CD4-positive, alpha-beta T cell treated with Interleukin-21 for 1 hour (primary cell): Measurements from ENCODE around the gene CDH23.
A peak's percentile ranks its signal among the peaks of the same experiment; 100 is the strongest.

Source experiments
- DNase-seq: peaks from one replicate; pipeline ENCODE4 v3.0.0-alpha.2; 2020

The CDH23 gene

GRCh38 chr10:71750124-71750841, 353.6 kb downstream of the CDH23 start:
- DNase-seq = no peak

DNA sequence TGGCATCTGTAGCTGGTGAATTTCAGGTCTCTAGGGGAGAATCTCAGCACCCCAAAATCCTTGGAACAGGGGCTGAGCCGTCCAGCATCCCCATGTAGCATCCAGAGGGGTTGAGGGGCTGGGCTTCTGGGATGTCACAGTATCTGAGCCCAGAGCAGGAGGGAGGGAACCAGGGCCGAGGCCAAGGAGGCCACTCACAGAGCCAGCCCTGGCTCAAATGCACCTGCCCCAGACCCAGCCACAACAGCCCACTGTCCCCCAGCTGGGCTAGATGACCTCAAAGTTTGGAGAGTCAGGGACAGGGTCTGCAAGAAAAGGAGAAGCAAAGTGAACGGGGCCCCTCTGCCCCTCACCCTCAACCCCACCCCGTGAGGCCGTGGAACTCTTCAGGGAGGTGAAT, 354.3 kb downstream of the CDH23 start:
- DNase-seq = no peak

- no peak for DNase-seq
Measured at GRCh38 chr10:71751515-71752224, 354.9 kb downstream of the CDH23 start.

GRCh38 chr10:71752391-71753090, 355.8 kb downstream of the CDH23 start:
- DNase-seq = no peak

DNA sequence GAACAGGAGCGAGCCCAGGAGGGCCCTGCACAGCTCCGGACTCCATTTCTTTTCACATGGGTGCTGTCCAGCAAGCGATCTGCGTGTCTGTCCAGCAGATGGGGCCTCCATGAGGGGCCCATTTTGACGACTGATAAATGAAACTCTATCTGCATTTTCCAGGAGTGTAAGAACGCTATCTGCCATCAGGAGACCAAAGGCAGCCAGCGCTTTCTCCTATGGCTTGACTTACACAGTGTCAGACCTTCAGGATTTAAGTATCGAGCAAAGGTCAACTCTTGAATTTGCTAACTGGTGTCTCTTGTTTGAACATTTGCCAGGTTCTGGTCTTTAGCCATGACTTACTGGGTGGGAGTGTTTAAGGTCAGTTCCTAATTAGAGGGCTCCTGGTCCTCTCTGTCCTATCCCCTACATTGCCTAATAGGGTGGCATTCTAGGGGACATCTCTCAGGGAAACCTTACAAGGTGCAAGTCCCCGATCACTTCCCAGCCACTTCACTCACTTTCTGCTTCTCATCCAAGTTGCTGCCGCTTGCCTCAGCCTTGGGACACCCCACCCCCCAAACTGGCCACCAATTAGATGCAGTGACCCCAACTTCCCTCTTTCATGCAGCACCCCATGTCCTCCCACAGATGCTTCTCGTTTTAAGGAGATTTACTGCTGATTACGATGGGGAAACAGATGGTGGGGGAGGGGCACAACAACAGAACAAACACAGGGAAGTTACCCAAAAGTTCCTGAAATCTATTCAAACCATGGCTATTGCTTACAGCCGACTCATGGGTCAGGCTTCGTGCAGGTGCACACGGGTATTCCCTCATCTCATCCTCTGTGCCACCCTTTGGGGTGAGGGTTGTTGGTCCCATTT, 356.6 kb downstream of the CDH23 start:
- peak; percentile 43 for DNase-seq

GRCh38 chr10:71753960-71754505, 357.3 kb downstream of the CDH23 start:
- DNase-seq = no peak

- no peak for DNase-seq
Measured at GRCh38 chr10:71754562-71754961, 357.8 kb downstream of the CDH23 start.

GRCh38 chr10:71755179-71755879, 358.6 kb downstream of the CDH23 start:
- no peak for DNase-seq

DNA sequence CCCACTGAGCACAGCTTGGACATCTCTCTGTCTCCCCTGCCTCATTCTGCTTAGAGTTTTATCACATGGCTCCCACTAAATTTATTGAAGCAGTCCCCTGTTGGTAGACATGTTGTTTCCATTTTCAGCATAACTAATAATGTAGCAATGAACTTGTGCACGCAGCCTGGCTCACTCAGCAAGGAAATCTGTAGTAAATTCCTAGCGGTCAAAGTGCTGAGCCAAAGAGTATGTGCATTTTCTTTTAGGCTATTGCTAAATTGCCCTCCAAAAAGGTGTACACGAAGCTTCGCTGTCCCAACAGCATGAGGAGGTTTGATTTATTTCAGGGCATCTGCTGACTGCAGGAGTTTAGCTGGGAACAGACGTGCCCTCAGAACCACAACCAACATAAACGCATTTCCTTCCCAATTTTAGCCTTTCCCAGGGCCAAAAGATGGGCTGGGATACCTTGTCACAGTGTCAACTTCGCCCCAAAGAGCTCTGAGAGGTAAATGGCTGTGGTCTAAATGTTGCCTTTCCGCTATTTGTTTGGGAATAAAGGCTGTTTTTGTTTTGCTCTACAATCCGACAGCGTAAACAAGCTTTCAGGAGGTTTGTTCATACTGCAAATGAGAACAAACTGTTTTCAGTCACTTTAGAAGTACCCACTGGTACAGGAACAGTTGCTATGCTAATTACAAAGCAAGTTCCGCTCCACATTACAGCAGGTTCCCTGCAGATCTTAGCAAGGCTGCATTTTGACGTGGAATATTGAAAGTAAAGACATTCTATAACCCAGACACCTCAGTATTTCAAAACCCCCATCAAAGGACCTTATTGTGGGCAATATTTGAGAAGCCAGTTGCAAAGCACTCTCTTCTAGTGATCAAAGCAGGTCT, 359.8 kb downstream of the CDH23 start:
- DNase-seq = peak; percentile 53

- no peak for DNase-seq
Measured at GRCh38 chr10:71757399-71757922, 360.7 kb downstream of the CDH23 start.

DNA sequence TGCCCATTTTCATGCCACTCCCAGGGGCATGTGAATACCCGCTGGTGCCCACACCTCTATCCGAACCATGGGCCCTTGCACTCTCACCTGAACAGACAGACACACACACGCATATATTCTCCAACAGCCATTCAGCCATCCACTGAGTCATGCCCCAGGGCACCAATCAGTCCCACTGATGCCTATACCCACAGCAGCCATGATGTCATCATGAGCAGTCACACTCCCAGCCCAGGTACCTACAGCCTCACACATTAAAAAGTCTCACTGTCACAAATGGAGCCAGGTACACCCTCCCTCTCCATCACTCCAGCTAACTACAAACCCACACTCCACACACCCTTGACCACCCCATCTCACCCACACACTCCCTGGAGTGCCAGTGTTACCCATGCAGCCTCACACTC, 364.4 kb downstream of the CDH23 start:
- no peak for DNase-seq

GRCh38 chr10:71761541-71762113, 364.9 kb downstream of the CDH23 start:
- no peak for DNase-seq

GRCh38 chr10:71762324-71762723, 365.6 kb downstream of the CDH23 start:
- no peak for DNase-seq

DNA sequence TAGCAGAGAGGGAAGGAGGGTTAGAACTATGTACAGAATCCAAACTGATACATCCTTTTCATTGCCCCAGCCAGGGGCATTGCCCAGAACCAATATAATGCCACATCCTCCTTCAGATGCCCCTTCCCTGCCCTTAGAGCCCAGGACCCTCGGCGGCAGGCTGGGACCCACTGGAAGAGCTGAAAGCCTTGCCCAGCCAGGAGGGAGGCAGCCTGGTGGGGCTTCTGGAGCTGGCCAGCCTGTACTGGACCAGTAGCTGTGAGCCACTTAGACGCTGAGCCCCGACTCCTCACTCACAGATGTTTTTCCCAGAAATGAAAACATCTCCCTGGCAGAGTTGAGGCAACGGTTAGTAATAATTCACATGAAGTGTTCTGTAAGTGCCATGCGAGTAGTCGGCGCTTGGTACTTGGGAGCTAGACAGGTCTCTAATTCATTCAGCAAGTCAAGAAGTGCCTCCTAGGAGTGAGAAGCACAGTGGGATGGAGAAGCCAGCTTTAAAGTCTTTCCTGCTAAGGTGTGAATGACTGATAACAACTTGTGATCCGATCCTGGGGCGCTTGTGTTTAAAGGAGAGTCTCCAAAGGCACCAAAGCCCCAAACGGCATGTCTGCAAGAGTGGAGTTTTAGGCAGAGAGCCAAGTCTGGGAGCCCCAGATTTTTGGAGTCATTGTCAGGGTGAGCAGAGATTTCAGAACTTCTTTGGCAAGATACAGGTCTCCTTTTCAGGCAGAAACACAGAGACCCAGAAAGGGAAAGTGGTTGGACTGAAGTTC, 366.8 kb downstream of the CDH23 start:
- DNase-seq = no peak

GRCh38 chr10:71765176-71765904, 368.6 kb downstream of the CDH23 start:
- no peak for DNase-seq

GRCh38 chr10:71765906-71766716, 369.4 kb downstream of the CDH23 start:
- no peak for DNase-seq

GRCh38 chr10:71766717-71767419, 370.1 kb downstream of the CDH23 start:
- DNase-seq = peak; percentile 65
